ENCODE results near the gene CLIP2. TPM values are rescaled to one million over a fixed set of nuclear protein-coding genes. Genes with fewer than 3 reads are reported as not detected.

The CLIP2 gene
- total RNA-seq, 1 donor from 2014 or later = 12.9 TPM

DNA sequence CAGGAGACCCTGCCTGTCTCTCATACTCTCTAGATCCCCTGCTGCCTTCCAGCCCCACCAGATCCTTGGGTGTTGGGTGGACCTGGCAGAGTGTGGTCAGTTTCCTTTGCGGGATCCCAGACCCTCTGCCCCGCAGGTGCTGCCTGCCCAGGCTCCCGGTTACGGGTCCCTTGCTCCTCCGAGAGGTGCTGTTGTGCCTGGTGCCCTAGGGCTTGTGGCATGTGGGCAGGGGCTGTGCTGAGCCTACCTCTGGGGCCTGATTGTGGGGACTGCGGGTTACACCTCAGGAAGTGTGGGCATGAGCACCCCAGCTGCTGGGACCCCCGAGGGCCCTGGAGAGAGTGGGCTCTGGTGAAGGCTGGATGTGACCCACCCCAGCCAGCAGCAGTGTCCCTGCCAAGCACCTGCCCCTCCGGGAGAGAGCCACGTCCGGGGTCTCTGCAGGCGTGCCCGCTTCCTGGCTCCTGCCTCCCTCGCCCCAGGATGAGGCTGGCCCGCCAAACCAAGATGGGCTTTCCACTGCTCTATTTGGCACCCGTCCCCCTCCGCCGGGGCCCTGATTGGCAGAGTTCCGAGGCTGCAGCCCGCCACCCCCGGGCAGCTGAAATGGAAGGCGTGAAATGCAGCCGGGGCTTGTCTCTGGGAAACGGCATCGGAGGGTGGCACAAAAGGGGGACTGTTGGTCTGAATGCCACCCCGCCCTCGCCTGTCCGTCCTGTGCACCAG lies 17.0 kb downstream of the CLIP2 start:
- no peaks in the 10 kb centered on the region for H3K36me3 ChIP-seq (ENCODE audit: control insufficient read depth, insufficient read depth, low read length)
- TF ChIP-seq, protein P1, sequence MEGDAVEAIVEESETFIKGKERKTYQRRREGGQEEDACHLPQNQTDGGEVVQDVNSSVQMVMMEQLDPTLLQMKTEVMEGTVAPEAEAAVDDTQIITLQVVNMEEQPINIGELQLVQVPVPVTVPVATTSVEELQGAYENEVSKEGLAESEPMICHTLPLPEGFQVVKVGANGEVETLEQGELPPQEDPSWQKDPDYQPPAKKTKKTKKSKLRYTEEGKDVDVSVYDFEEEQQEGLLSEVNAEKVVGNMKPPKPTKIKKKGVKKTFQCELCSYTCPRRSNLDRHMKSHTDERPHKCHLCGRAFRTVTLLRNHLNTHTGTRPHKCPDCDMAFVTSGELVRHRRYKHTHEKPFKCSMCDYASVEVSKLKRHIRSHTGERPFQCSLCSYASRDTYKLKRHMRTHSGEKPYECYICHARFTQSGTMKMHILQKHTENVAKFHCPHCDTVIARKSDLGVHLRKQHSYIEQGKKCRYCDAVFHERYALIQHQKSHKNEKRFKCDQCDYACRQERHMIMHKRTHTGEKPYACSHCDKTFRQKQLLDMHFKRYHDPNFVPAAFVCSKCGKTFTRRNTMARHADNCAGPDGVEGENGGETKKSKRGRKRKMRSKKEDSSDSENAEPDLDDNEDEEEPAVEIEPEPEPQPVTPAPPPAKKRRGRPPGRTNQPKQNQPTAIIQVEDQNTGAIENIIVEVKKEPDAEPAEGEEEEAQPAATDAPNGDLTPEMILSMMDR (IDR thresholded peaks at IDR 0.05; ENCODE audit: insufficient read depth, low read length, severe bottlenecking) = no peak
- no peak for DNase-seq (ENCODE audit: low read depth)
- H3K4me3 ChIP-seq (ENCODE audit: low read depth, low read length) = no peak overlapping the region
- no peaks in the 10 kb centered on the region for H3K27me3 ChIP-seq (ENCODE audit: control insufficient read depth, insufficient read depth, low read length)
- FAIRE-seq = no peak

DNA sequence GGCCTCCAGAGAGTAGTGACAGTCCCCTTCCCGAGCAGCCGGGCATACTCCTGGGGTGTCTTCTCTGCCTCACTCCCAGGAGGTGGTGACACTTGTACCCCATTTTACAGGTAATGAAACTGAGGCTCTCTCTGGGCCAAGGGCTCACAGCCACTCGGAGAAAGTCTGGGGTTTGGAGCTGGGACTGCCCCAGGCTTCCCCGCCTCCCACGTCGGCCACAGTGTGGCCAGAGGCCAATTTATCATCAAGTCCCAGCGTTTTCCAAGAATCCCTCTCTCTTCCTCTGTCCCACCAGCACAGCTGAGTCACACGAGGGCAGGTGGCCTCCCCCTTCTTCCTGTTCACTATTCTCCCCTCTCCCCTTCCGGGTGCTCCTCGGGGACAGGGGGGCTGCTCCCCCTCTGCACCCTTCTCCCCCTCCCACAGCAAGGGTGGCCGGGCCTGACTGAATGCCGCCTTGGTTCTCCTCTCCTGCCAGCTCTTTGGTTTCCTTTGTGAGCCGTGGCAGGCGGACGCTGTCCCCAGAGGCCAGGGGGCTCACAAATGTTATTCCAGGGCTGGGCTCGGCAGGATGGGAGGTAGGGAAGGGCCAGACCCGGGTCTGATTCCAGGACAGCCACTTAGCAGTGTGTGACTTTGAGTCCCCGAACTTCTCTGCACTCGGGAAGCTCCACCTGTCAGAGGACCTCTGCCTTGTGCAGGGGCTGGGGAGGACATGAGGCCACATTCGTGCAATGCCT lies 17.7 kb downstream of the CLIP2 start:
- peak; percentile 35 for DNase-seq (ENCODE audit: low read depth)
- Histone ChIP-seq H3K27me3 (ENCODE audit: control insufficient read depth, insufficient read depth, low read length) (no peaks in the 10 kb centered on the region), H3K4me3 (ENCODE audit: low read depth, low read length) (no peak overlapping the region), H3K36me3 (ENCODE audit: control insufficient read depth, insufficient read depth, low read length) (no peaks in the 10 kb centered on the region)
- TF ChIP-seq, protein P1 (IDR thresholded peaks at IDR 0.05; ENCODE audit: insufficient read depth, low read length, severe bottlenecking) = no peak
- FAIRE-seq = no peak

DNA sequence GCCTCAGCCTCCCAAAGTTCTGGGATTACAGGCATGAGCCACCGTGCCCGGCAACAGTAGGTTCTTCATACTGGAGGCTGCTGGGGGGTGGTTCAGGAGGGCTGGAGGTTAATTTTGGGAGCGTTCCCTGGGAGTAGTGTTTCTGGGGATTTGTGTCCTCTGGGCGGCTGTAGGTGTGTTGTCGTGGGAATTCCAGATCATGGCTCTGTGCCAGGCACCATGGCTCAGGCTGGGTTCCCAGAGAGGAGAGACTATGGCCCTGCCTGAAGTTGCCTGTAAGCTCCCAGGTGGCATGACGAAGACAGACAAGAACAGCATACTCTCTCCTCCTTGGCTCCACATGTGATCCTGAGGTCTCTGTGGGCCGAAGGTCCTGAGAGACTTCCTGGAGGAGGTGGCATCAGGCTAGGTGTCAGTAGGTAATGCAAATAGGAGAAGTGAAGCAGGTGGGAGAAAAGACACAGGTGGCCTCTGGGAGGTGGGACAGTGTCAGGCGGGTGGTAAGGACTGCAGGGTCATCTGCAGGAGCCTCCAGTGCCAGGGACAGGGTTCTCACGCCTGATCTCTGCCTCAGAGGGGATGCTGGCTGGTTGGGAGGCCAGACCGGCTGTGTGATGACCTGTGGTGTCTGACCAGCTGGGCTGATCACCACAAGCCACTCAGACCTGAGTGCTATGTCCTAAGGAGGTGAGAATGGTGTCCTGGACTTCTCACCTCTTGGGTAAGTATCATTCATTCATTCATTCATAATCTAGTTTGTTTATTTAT lies 18.7 kb downstream of the CLIP2 start:
- DNase-seq (ENCODE audit: low read depth) (no peak), FAIRE-seq (no peak)
- H3K36me3 ChIP-seq (ENCODE audit: control insufficient read depth, insufficient read depth, low read length) = no peaks in the 10 kb centered on the region
- TF ChIP-seq, protein P1 (IDR thresholded peaks at IDR 0.05; ENCODE audit: insufficient read depth, low read length, severe bottlenecking) = no peak
- H3K27me3 ChIP-seq (ENCODE audit: control insufficient read depth, insufficient read depth, low read length) = no peaks in the 10 kb centered on the region
- H3K4me3 ChIP-seq (ENCODE audit: low read depth, low read length) = no peak overlapping the region

DNA sequence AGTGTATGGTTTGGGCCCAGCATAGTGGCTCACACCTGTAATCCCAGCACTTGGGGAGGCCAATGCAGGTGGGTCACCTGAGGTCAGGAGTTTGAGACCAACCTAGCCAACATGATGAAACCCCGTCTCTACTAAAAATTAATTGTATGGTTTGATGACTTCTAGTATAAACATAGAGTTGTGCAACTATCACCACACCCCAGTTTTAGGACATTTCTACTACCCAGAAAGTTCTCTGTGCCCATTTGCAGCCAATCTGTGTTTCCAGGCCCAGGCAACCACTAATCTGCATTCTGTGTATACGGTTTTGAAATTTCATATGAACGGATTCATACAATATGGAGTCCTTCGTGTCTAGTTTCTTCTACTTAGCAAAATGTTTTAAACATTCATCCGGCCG lies 20.0 kb downstream of the CLIP2 start:
- H3K36me3 ChIP-seq (ENCODE audit: control insufficient read depth, insufficient read depth, low read length) = no peaks in the 10 kb centered on the region
- H3K27me3 ChIP-seq (ENCODE audit: control insufficient read depth, insufficient read depth, low read length) = no peaks in the 10 kb centered on the region
- TF ChIP-seq, protein P1 (IDR thresholded peaks at IDR 0.05; ENCODE audit: insufficient read depth, low read length, severe bottlenecking) = no peak
- no peak for FAIRE-seq
- no peak overlapping the region for H3K4me3 ChIP-seq (ENCODE audit: low read depth, low read length)
- DNase-seq (ENCODE audit: low read depth) = no peak

DNA sequence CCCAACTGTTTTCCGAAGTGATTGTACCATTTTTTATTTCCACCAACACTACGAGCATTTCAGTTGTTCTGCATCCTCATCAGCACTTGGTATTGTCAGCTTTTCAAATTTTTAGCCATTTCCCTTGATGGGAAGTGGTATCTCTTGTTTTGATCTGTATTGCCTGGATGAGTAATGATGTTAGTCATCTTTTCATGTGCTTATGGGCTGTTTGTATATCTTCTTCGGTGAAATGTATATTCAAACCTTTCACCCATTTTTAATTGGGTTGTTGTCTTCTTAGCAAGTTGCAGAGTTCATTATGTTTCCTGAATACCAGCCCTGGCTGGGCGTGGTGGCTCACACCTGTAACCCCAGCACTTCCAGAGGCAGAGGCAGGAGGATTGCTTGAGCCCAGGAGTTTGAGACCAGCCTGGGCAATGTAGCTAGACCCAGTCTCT lies 22.1 kb downstream of the CLIP2 start:
- H3K36me3 ChIP-seq (ENCODE audit: control insufficient read depth, insufficient read depth, low read length) = no peaks in the 10 kb centered on the region
- TF ChIP-seq, protein P1 (IDR thresholded peaks at IDR 0.05; ENCODE audit: insufficient read depth, low read length, severe bottlenecking) = no peak
- peak; percentile 84 for DNase-seq (ENCODE audit: low read depth)
- FAIRE-seq = no peak
- H3K4me3 ChIP-seq (ENCODE audit: low read depth, low read length) = no peak overlapping the region
- H3K27me3 ChIP-seq (ENCODE audit: control insufficient read depth, insufficient read depth, low read length) = no peaks in the 10 kb centered on the region

All from bronchial epithelial cell (primary cell).